LNCaP clone FGC (cell line): ENCODE measurements around the gene PLD2.

Experiments used
- DNase-seq: peaks from one replicate; pipeline ENCODE4 v3.0.0-alpha.2; 2011; ENCODE audit warnings: low read depth
- H3K4me3 ChIP-seq: 2 replicates; pipeline ENCODE4 v1.5.1; 2011; ENCODE audit warnings: mild to moderate bottlenecking, low read depth, low read length, control low read depth
- TF ChIP-seq, protein P1 (sequence below): IDR thresholded peaks from 2 replicates; pipeline ENCODE4 v1.5.1; 2012; ENCODE audit warnings: mild to moderate bottlenecking; ENCODE audit not compliant: control insufficient read depth, insufficient read depth; ENCODE audit errors: extremely low read depth

PLD2 gene

DNA sequence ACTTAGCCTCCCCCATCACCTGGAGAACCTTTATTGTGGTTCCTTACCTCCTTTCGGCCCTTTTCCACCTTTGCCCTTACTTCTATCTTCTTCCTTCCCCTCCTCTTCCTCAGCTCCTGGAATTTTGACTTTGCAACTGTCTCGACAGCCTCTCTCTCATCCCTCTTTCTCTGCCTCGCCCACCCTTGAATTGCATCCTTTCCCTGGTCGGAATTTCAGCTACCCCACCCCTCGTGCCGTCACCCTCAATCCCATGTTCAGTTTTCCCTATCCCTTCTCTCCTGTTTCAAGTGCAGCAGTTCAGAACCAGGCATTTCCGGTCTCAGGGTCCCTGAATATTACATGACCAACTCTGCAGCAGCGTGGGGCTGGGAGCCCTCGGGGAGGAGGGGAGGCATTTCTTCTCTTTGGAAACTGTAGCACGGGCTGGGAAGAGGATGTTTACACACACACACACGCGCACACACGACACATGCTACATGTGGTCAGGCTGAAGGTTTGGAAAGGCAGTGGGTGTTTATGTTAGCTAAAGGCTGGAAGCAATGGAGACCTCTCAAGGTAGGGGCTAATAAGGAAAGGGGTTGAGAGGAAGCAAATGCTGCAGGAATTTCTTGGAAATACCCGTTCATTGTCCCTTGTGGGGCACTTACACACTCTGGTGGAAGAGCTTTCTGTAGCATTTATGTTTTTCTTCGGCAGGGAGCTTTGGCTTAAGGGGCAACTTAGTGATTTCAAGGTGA lies 27.2 kb downstream of the PLD2 start:
- TF ChIP-seq, protein P1, sequence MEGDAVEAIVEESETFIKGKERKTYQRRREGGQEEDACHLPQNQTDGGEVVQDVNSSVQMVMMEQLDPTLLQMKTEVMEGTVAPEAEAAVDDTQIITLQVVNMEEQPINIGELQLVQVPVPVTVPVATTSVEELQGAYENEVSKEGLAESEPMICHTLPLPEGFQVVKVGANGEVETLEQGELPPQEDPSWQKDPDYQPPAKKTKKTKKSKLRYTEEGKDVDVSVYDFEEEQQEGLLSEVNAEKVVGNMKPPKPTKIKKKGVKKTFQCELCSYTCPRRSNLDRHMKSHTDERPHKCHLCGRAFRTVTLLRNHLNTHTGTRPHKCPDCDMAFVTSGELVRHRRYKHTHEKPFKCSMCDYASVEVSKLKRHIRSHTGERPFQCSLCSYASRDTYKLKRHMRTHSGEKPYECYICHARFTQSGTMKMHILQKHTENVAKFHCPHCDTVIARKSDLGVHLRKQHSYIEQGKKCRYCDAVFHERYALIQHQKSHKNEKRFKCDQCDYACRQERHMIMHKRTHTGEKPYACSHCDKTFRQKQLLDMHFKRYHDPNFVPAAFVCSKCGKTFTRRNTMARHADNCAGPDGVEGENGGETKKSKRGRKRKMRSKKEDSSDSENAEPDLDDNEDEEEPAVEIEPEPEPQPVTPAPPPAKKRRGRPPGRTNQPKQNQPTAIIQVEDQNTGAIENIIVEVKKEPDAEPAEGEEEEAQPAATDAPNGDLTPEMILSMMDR: no peak
- DNase-seq: no peak
- peak overlapping the region; percentile 85 for H3K4me3 ChIP-seq

DNA sequence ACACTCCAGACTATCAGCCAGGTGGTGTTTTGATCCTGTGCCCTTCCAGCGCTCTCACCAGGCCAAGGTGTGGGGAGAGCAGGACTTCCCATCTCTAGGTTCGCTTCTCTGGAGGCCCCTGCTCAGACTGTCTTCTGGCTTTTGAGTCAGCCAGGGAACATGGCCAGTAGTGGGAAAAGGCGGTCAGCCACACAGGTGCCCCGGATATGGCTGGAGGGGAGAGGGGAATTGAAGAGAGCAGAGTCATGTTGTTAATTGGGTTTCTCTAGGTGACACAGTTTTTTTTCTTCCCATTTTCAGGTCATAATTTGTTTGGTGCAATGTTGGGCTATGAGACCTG lies 27.7 kb downstream of the PLD2 start:
- no peak for DNase-seq
- TF ChIP-seq, protein P1: no peak
- peak overlapping the region; percentile 85 for H3K4me3 ChIP-seq

DNA sequence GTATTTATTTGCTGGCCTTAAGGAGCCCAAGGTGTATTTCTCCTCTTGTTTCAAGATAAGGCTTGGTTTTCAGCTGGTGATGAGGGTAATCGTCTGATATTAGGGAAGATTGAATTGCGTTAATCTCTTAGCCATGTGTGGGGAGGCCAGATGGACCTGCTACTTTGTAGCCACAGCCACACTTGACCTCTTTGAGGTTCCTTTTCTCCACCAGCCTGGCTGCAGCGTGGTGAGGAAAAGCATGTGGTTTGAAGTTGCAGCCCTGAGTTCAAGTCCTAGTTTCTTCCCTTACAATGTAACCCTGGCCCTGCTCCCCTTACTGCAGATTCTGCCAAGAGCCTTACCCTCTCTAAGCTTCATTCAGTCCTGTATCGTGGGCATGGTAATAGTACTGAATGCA lies 29.3 kb downstream of the PLD2 start:
- H3K4me3 ChIP-seq: no peak overlapping the region
- DNase-seq: no peak
- TF ChIP-seq, protein P1: no peak

DNA sequence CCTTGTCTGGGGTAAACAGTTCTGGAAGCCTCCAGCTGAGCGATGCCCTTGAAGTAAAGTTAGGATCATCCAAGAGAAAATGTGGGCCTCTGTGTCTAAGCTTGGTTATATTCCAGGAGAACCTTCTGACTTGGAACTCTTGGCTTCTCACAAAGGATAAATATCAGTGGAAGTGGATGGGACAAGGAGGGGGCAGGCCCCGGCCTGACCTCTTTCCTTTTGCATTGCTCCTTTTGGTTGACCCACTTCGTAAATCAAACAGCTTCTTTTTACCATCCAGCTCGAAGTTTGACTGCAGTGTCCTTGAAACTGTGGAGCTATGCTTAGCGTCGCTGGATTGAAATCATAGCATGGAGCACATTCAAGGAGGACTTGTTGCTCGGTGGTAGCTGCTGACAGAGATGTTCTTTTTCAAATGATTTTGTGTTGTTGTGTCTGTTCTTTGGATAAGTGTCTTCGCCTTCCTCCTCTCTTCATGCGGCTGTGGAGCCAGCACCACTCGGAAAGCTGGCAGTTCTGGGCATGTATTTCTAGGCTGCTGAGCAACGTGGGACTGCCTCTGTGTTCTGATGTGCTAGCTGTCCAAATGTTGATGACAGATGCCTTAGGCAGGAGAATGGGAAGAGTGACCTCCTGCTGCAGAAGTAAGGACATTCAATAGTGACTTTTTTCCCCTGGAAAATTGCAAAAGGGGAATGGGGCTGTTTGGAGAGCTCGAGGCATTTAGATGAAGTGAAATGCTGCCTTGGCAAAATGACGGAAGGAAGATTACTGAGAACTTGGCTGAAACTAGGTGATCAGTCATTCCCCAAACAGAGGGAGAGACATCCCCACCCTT lies 30.7 kb downstream of the PLD2 start:
- no peak for DNase-seq
- no peak overlapping the region for H3K4me3 ChIP-seq
- TF ChIP-seq, protein P1: no peak

DNA sequence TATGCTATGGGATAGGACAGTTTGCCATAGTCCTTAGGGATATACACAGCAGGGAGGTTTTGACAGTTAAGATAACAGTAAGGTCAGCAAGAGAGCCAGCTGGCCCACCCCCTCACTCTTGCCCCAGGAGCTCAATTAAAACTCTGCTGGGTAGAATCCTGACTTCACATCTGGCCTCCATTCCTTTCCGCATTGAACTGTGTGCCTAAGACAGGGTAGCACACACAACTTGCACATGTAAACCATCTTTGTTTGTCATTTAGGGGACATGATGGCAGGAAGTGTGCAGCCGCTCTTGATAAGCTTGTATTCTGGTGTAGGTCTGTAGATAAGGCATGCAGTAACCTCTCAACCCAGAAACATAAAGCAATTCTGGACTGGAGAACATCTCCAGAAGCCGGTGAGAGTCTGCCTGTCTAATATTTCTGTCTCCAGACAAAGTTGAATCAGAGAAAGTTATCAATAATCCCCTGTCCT lies 31.4 kb downstream of the PLD2 start:
- no peak overlapping the region for H3K4me3 ChIP-seq
- no peak for DNase-seq
- TF ChIP-seq, protein P1: no peak

DNA sequence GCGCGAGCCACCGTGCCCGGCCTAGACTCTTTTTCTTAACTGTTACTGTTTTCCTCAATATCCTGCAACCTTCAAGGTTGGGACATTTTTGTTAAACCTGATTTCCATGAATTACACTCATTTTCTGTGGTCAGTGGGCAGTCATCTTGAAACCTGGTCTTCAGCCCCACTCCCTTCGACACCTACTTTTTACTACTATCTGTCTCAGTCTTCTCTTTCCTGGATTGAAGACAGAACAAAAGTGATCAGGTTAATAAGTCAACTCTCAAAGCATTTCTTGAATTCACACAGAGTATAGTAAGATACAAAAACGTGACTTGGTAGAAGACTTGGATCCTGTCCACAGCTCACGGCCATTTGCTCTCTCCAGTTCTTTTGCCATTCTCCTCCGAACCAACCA lies 32.3 kb downstream of the PLD2 start:
- TF ChIP-seq, protein P1: no peak
- H3K4me3 ChIP-seq: no peak overlapping the region
- DNase-seq: no peak
